ENCODE results near the gene CEACAM18.

DNA sequence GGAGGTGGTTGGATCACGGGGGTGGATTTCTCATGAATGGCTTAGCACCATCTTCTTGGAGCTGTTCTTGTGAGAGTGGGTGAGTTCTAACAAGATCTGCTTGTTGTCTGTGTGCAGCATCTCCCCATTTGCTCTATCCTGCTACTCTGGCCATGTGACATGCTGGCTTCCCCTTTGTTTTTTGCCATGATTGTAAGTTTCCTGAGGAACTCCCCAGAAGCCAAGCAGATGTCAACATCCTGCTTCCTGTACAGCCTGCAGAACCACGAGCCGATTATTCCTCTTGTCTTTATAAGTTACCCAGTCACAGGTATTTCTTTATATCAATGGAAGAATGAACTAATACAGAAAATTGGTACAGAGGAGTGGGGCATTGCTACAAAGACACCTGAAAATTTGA is 25.6 kb downstream of the CEACAM18 start:
- TF ChIP-seq POLR2A (IDR thresholded peaks at IDR 0.05; ENCODE audit: low read length) (no peak), ZC3H11A (IDR thresholded peaks at IDR 0.05) (no peak), POLR2AphosphoS2 (conservative IDR thresholded peaks at IDR 0.05; ENCODE audit: low read length) (no peak), RFX5 (IDR thresholded peaks at IDR 0.05) (no peak), ZSCAN20 (CRISPR knock-in tag; IDR thresholded peaks at IDR 0.05) (no peak), NFE2L2 (conservative IDR thresholded peaks at IDR 0.05; ENCODE audit: low read length) (no peak), JUN (IDR thresholded peaks at IDR 0.05) (no peak), MAFK (IDR thresholded peaks at IDR 0.05; ENCODE audit: partially characterized antibody) (no peak), CEBPB (IDR thresholded peaks at IDR 0.05) (no peak), ZFP36 (IDR thresholded peaks at IDR 0.05; ENCODE audit: borderline replicate concordance, partially characterized antibody) (no peak), CBX8 (IDR thresholded peaks at IDR 0.05) (no peak), GATA3 (IDR thresholded peaks at IDR 0.05; ENCODE audit: borderline replicate concordance) (no peak)
- TF ChIP-seq, protein P1, sequence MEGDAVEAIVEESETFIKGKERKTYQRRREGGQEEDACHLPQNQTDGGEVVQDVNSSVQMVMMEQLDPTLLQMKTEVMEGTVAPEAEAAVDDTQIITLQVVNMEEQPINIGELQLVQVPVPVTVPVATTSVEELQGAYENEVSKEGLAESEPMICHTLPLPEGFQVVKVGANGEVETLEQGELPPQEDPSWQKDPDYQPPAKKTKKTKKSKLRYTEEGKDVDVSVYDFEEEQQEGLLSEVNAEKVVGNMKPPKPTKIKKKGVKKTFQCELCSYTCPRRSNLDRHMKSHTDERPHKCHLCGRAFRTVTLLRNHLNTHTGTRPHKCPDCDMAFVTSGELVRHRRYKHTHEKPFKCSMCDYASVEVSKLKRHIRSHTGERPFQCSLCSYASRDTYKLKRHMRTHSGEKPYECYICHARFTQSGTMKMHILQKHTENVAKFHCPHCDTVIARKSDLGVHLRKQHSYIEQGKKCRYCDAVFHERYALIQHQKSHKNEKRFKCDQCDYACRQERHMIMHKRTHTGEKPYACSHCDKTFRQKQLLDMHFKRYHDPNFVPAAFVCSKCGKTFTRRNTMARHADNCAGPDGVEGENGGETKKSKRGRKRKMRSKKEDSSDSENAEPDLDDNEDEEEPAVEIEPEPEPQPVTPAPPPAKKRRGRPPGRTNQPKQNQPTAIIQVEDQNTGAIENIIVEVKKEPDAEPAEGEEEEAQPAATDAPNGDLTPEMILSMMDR (IDR thresholded peaks at IDR 0.05), result no peak
- TF ChIP-seq, protein P2, sequence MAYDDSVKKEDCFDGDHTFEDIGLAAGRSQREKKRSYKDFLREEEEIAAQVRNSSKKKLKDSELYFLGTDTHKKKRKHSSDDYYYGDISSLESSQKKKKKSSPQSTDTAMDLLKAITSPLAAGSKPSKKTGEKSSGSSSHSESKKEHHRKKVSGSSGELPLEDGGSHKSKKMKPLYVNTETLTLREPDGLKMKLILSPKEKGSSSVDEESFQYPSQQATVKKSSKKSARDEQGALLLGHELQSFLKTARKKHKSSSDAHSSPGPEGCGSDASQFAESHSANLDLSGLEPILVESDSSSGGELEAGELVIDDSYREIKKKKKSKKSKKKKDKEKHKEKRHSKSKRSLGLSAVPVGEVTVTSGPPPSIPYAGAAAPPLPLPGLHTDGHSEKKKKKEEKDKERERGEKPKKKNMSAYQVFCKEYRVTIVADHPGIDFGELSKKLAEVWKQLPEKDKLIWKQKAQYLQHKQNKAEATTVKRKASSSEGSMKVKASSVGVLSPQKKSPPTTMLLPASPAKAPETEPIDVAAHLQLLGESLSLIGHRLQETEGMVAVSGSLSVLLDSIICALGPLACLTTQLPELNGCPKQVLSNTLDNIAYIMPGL (CRISPR knock-in tag; IDR thresholded peaks at IDR 0.05; ENCODE audit: borderline replicate concordance), result no peak
